GM12878 (cell line): ENCODE measurements around the gene PRKG1. TPM values are rescaled to one million over a fixed set of nuclear protein-coding genes. Genes with fewer than 3 reads are reported as not detected.

ENCODE experiments used
- ATAC-seq: fragments of 200-7000 bp; cut with Tn5 transposase; 3 replicates; pipeline ENCODE4 v1.9.1; 2020; ENCODE audit warnings: mild to moderate bottlenecking, moderate library complexity
- BruUV-seq: library from RNA; stranded (reverse); fragments of 400-500 nt; replicated peaks from 2 replicates; lab custom pipeline; 2021; lab: Mats Ljungman, UMichigan
- CTCF ChIA-PET: fragments of 300-600 bp; sonication (Branson Sonifier 250); formaldehyde crosslinking; extraction: SDS; loops from one replicate; lab custom pipeline; 2021; ENCODE audit warnings: inconsistent platforms; lab: Yijun Ruan, JAX
- POLR2A ChIA-PET: fragments of 350-600 bp; formaldehyde crosslinking; extraction: SDS; loops from one replicate; lab custom pipeline; 2021; ENCODE audit warnings: inconsistent platforms; lab: Charles Lee
- RAD21 ChIA-PET: fragments of 300-600 bp; sonication (Branson Sonifier 250); formaldehyde crosslinking; loops from one replicate; lab custom pipeline; 2023; ENCODE audit warnings: antibody characterized with exemption; ENCODE audit not compliant: unreplicated experiment; lab: Charles Lee
- SMC1A ChIA-PET: fragments of 300-600 bp; sonication (Branson Sonifier 250); formaldehyde crosslinking; loops from one replicate; lab custom pipeline; 2023; ENCODE audit not compliant: unreplicated experiment, uncharacterized antibody; lab: Charles Lee
- DNase-seq: peaks from one replicate; pipeline ENCODE4 v3.0.0-alpha.2; 2011; ENCODE audit warnings: low read depth, low spot score
- FAIRE-seq: peaks from 3 replicates; lab custom pipeline; 2011; peaks lifted over from hg19 to GRCh38; lab: Jason Lieb, UNC
- H2AFZ ChIP-seq: 2 replicates; pipeline ENCODE4 v1.6.0; 2011; ENCODE audit warnings: low read depth, low read length, control low read depth; ENCODE audit not compliant: control insufficient read depth
- H3K27ac ChIP-seq: 2 replicates; pipeline ENCODE4 v1.5.1; 2011; ENCODE audit warnings: control low read depth; ENCODE audit not compliant: control insufficient read depth, insufficient read depth
- H3K27me3 ChIP-seq, 2 experiments: replicated peaks in 1 of 2; 2 replicates each; pipeline versions ENCODE4 v1.6.0 to v1.6.1; 2011; ENCODE audit warnings: low read length in 1 of 2; ENCODE audit not compliant: control insufficient read depth in 2 of 2, insufficient read depth in 2 of 2
- H3K36me3 ChIP-seq, 2 experiments: 2 replicates each; pipeline ENCODE4 v1.5.1; 2011; ENCODE audit warnings: low read length in 1 of 2; ENCODE audit not compliant: control insufficient read depth in 2 of 2, insufficient read depth in 2 of 2
- H3K4me1 ChIP-seq: 2 replicates; pipeline ENCODE4 v1.6.1; 2011; ENCODE audit warnings: mild to moderate bottlenecking, low read length, moderate library complexity, mixed read lengths; ENCODE audit not compliant: control insufficient read depth, insufficient read depth
- H3K4me2 ChIP-seq: 2 replicates; pipeline ENCODE4 v1.6.0; 2011; ENCODE audit warnings: control low read depth; ENCODE audit not compliant: control insufficient read depth, insufficient read depth
- H3K4me3 ChIP-seq: fragments of 200-600 bp; sonication (generic); 2 replicates; pipeline ENCODE4 v1.5.1; 2016
- H3K79me2 ChIP-seq: 2 replicates; pipeline ENCODE4 v1.6.0; 2011; ENCODE audit warnings: low read length; ENCODE audit not compliant: control insufficient read depth, insufficient read depth
- H3K9ac ChIP-seq: 2 replicates; pipeline ENCODE4 v1.8.0; 2011; ENCODE audit warnings: low read length, control low read depth, mixed read lengths; ENCODE audit not compliant: control insufficient read depth, insufficient read depth
- H3K9me3 ChIP-seq: replicated peaks from 3 replicates; pipeline ENCODE4 v1.5.1; 2011; ENCODE audit warnings: mild to moderate bottlenecking, low read length; ENCODE audit not compliant: control insufficient read depth, insufficient read depth
- H4K20me1 ChIP-seq: 2 replicates; pipeline ENCODE4 v1.6.0; 2011; ENCODE audit not compliant: control insufficient read depth, insufficient read depth
- BRCA1 ChIP-seq: IDR thresholded peaks from 2 replicates; pipeline ENCODE4 v1.6.1; 2011; ENCODE audit warnings: low read depth, low read length, improper control_type of control experiment
- NFYB ChIP-seq: IDR thresholded peaks from 2 replicates; pipeline ENCODE4 v1.6.1; 2011; ENCODE audit warnings: low read depth, mild to moderate bottlenecking, low read length, improper control_type of control experiment, moderate library complexity; ENCODE audit not compliant: insufficient read depth
- STAT3 ChIP-seq: IDR thresholded peaks from 2 replicates; pipeline ENCODE4 v1.6.1; 2011; ENCODE audit warnings: low read depth, low read length, improper control_type of control experiment
- TCF12 ChIP-seq: IDR thresholded peaks from 2 replicates; pipeline ENCODE4 v1.6.1; 2011; ENCODE audit warnings: low read depth, mild to moderate bottlenecking, low read length
- WGBS: methylation state at CpG from one replicate; pipeline ENCODE4 v1.1.6; 2016; ENCODE audit warnings: low lambda C conversion rate; ENCODE audit not compliant: insufficient replicate concordance, insufficient coverage; ENCODE audit errors: missing lambda C conversion rate; 5-methylcytosine and 5-hydroxymethylcytosine counted together
- in situ Hi-C: fragments of 300-500 bp; cut with MboI; formaldehyde crosslinking; loops from 9 replicates; pipeline ENCODE4 v1.14.3; 2018; ENCODE audit warnings: mixed read lengths
- intact Hi-C: fragments of 100-400 bp; cut with micrococcal nuclease; formaldehyde crosslinking; loops from one replicate; pipeline ENCODE4 v1.14.2; 2022; ENCODE audit not compliant: unreplicated experiment
- polyA plus RNA-seq, 11 experiments: library from polyadenylated mRNA; depleted of rRNA in 4 of 11; unstranded in 6 of 11; stranded (reverse) in 5 of 11; fragments of >200 nt; fragmentation: Nextera tagmentation in 4 of 11; fragmentation: Illumina TruSeq in 1 of 11; extraction: Ambion mirVana in 4 of 11; extraction: Trizol in 1 of 11; gene quantifications; 1 replicate in 1 of 11; 2 replicates in 10 of 11; pipeline versions ENCODE4 v1.2.1 to v1.2.3, GENCODE V29; 2011 to 2016; ENCODE audit warnings: inconsistent platforms in 2 of 11, missing spikeins in 2 of 11, low read depth in 1 of 11
- total RNA-seq, 4 experiments: library from RNA; depleted of rRNA in 3 of 4; stranded (reverse); fragments of >200 nt in 3 of 4; fragmentation: Illumina TruSeq in 1 of 4; extraction: Trizol in 1 of 4; gene quantifications; 2 replicates each; pipeline versions ENCODE4 v1.2.1 to v1.2.3, GENCODE V29; 2013 to 2021
- TF ChIP-seq, protein P1 (sequence below): fragments of 150-350 bp; IDR thresholded peaks from 2 replicates; pipeline ENCODE4 v1.6.1; 2014; ENCODE audit warnings: mild to moderate bottlenecking, low read depth, low read length
- TF ChIP-seq, protein P2 (sequence below): fragments of 450-650 bp; IDR thresholded peaks from 2 replicates; pipeline ENCODE4 v1.6.1; 2016; ENCODE audit warnings: mild to moderate bottlenecking
- TF ChIP-seq, protein P3 (sequence below): fragments of 450-650 bp; IDR thresholded peaks from 2 replicates; pipeline ENCODE4 v1.6.1; 2018; ENCODE audit warnings: borderline replicate concordance, mild to moderate bottlenecking; ENCODE audit not compliant: partially characterized antibody

The PRKG1 gene
- total and polyA plus RNA-seq, 10 of the 15 experiments (the other 5 are each of a cell fraction or from before 2014, with no cell fraction given): 0.04 to 0.05 TPM; not detected in 8

DNA sequence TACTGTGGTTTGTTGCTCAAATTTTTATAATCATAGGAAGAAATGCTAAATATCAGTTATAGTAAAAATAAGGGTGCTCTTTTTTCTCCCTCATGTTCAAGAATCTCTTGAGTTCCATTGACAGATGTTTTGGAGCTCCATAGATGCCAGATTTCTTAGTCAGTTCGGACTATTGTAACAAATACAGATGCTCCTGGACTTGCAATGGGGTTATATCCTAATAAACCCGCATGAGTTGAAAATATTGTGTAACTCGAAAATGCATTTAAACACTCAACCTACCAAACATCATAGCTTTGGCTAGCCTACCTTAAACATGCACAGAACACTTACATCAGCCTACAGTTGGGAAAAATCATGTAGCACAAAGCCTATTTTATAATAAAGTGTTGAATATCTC is 725.8 kb downstream of the PRKG1 start:
- H3K4me1 ChIP-seq: no peaks in the 10 kb centered on the region
- no TSS peak for BruUV-seq
- ChIA-PET RAD21 (no interaction called here), CTCF (no interaction called here), POLR2A (no interaction called here)
- H3K27ac ChIP-seq: no peak overlapping the region
- H3K4me3 ChIP-seq: no peak overlapping the region
- FAIRE-seq: no peak
- no peaks in the 10 kb centered on the region for H3K9me3 ChIP-seq
- H3K4me2 ChIP-seq: no peak overlapping the region
- H3K79me2 ChIP-seq: no peaks in the 10 kb centered on the region
- no peaks in the 10 kb centered on the region for H3K36me3 ChIP-seq
- no peak for ATAC-seq
- intact Hi-C loops (no loop called here), in situ Hi-C loops (no loop called here)
- H4K20me1 ChIP-seq: no peaks in the 10 kb centered on the region
- TF ChIP-seq, protein P1, sequence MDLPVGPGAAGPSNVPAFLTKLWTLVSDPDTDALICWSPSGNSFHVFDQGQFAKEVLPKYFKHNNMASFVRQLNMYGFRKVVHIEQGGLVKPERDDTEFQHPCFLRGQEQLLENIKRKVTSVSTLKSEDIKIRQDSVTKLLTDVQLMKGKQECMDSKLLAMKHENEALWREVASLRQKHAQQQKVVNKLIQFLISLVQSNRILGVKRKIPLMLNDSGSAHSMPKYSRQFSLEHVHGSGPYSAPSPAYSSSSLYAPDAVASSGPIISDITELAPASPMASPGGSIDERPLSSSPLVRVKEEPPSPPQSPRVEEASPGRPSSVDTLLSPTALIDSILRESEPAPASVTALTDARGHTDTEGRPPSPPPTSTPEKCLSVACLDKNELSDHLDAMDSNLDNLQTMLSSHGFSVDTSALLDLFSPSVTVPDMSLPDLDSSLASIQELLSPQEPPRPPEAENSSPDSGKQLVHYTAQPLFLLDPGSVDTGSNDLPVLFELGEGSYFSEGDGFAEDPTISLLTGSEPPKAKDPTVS: no peak
- TF ChIP-seq STAT3 (no peak), BRCA1 (no peak), NFYB (no peak), TCF12 (no peak)
- TF ChIP-seq, protein P2, sequence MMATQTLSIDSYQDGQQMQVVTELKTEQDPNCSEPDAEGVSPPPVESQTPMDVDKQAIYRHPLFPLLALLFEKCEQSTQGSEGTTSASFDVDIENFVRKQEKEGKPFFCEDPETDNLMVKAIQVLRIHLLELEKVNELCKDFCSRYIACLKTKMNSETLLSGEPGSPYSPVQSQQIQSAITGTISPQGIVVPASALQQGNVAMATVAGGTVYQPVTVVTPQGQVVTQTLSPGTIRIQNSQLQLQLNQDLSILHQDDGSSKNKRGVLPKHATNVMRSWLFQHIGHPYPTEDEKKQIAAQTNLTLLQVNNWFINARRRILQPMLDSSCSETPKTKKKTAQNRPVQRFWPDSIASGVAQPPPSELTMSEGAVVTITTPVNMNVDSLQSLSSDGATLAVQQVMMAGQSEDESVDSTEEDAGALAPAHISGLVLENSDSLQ: no peak
- TF ChIP-seq, protein P3, sequence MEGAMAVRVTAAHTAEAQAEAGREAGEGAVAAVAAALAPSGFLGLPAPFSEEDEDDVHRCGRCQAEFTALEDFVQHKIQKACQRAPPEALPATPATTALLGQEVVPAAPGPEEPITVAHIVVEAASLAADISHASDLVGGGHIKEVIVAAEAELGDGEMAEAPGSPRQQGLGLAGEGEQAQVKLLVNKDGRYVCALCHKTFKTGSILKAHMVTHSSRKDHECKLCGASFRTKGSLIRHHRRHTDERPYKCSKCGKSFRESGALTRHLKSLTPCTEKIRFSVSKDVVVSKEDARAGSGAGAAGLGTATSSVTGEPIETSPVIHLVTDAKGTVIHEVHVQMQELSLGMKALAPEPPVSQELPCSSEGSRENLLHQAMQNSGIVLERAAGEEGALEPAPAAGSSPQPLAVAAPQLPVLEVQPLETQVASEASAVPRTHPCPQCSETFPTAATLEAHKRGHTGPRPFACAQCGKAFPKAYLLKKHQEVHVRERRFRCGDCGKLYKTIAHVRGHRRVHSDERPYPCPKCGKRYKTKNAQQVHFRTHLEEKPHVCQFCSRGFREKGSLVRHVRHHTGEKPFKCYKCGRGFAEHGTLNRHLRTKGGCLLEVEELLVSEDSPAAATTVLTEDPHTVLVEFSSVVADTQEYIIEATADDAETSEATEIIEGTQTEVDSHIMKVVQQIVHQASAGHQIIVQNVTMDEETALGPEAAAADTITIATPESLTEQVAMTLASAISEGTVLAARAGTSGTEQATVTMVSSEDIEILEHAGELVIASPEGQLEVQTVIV: no peak
- TF ChIP-seq, all 136 proteins: peak for 0
- H2AFZ ChIP-seq: no peak overlapping the region
- no peak for DNase-seq
- no peak overlapping the region for H3K9ac ChIP-seq
- 7% methylated on average over 3 of the region's 3 CpGs for WGBS
- H3K27me3 ChIP-seq: no peaks in the 10 kb centered on the region
- SMC1A ChIA-PET: interaction anchor here (0.8 kb wide), 1 partner anchor 80 kb away, joined by 3 read pairs; no protein-coding TSS in a partner anchor
